Activated T-helper 1 cell treated with anti-CD3 and anti-CD28 coated beads, Interleukin-2, amount 50 U/mL, for 16 hours (primary cell): ENCODE measurements around the gene SNX24.

Experiments used
- DNase-seq, 2 donors: peaks; one replicate each; pipeline ENCODE4 v3.0.0-alpha.2; 2020; ENCODE audit warnings: low read depth in 1 of 2, low spot score in 1 of 2

Gene SNX24

DNA sequence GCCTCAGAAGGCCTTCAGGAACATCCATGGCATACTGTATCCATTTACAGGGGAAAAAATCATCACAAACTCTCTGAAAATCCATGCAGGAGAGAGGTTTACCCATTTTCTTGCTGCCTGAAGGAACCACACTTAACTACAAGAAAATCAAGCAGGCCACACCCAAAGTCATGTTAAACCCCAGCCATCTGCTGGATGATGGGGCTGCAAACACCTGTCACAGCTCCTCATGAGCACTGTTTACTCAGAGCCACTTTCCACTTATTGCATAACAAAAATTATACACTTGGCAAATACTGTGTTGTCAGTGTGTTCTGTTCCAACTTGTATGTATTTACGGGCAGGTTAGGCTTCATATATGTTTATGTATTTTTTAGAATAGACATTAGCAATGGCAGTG lies 155.3 kb downstream of the SNX24 start:
- DNase-seq = no peak

DNA sequence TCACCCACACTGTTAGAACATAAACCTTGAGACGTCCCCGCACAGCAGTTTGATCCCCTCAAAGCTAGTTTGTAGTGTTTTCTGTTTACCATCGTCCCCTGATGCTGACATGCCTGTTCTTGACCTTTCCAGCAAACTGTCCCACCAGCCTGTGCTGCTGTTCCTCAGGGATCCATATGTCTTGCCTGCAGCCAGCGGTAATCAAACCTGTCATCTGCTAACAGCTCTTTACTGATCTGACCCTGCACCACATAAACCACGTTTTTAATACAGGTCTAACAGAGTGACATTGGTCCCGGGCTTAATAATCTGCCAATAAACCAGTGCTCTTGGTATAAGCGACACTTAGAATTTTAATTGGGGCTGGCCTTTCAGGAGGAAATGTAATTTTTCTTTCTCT lies 156.4 kb downstream of the SNX24 start:
- DNase-seq = no peak

DNA sequence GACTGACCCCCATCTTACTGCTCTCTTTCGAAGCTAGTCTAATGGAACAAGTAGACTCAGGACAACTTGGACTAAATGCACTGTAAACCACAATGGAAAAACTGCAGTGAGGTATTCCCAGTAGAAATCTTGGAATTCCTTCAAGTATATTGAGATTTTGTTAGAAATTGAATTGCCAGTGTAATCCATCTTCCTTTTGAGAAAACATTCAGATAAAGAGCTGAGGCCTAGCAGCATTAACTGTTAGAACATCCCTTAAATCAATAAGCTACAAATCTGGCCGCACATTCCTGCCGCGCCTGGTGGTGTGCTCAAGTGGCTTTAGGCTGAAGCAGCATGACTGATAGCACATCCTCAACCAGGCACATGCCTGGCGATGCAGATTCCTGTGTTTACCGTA lies 161.8 kb downstream of the SNX24 start:
- no peak for DNase-seq

- DNase-seq = no peak
Measured at GRCh38 chr5:123007754-123008153, 162.3 kb downstream of the SNX24 start.

DNA sequence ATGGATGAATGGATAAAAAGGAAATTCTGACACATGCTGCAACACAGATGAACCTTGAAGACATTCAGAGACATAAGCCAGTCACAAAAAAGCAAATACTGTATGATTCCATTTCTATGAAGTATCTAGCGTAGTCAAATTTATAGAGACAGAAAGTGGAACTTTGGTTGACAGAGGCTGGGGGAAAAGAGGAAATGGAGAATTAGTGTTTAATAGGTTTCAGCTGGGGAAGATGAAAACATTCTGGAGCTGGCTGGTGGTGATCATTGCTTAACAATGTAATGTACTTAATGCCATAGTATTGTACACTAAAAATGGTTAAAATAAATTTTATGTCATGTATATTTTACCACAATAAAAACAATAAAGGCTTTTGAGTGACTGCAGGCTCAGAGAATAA lies 166.9 kb downstream of the SNX24 start:
- no peak for DNase-seq

DNA sequence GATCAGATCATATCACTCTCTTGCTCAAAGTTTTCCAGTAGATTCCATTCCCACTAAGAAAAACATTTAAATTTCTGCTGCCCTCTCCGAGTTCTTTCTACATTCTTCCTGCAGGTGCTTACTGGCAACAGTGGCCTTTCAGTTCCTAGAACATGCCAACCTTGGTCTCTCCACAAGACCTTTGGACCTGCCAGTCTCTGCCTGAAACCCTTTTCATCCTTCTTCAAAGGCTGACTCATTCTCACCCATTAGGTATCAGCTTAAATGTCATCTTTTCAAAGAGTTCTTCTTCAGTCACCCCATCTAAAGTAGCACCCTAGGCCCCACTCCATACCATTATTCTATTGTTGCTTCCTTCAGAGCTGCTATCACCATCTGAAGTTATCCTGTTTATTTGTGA lies 169.3 kb downstream of the SNX24 start:
- no peak for DNase-seq

- no peak for DNase-seq
Measured at GRCh38 chr5:123028222-123028621, 182.8 kb downstream of the SNX24 start.

GRCh38 chr5:123033157-123033671 lies 187.8 kb downstream of the SNX24 start:
- no peak for DNase-seq

GRCh38 chr5:123035360-123035917 lies 190.0 kb downstream of the SNX24 start:
- no peak for DNase-seq

GRCh38 chr5:123035918-123036390 lies 190.5 kb downstream of the SNX24 start:
- DNase-seq = no peak

GRCh38 chr5:123036391-123037103 lies 191.1 kb downstream of the SNX24 start, which contains the start of gene PPIC:
Gene PPIC (minus strand): TSS chr5:123036725. CDS start chr5:123036625, 100 bp downstream.
- no peak for DNase-seq

GRCh38 chr5:123037104-123037418 lies 191.6 kb downstream of the SNX24 start:
- no peak for DNase-seq

GRCh38 chr5:123039673-123040072 lies 194.3 kb downstream of the SNX24 start:
- DNase-seq = no peak

DNA sequence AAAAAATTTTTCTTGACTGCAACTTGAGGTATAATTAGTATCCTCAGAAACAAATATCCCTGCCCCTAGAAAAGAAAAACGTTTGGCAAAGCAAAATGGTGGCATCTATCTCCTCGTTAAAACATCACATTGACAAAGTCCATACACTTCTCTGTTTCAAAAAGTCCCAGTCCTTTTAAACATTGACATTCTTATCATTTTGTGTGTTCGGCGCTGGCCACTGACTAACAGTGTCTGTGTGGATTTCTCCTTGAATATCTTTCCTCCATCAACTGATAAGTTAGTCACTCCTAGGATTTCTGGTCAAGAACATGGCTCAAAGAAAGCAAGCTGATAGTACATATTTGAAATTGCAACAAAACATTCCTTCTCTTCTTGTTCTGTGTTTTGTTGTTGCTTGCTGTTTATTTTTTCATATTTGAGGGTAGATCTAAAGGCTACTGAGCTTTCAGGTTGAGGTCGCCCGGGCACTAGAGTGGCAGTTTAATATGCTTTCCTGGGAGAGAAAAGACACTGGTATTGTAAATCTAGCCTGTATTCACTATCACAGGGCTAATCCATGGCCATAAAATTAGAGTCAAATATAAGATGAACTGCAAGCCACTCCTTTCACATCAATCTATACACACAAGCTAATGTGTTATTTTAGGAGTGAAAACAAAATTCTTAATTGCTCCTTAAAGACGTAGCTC lies 199.7 kb downstream of the SNX24 start:
- no peak for DNase-seq

DNA sequence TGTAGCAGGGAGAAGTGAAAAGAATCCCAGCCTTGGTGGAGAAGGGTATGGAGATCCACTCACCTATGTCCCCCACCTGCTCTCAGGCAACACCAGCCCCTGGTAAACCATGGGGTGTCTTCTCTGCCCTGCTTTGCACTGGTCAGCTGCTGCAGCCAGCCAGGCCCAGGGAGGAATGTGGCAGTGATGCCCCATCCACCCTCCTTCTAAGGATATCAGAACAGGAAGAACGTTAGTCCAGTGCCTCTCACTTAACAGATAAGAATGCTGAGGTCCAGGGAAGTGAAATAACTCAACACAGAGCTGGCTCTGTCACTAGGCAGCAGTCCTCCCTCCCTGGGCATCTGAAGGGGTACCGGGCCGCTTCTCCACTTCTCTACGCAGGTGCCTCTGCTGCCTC lies 200.8 kb downstream of the SNX24 start:
- no peak for DNase-seq

DNA sequence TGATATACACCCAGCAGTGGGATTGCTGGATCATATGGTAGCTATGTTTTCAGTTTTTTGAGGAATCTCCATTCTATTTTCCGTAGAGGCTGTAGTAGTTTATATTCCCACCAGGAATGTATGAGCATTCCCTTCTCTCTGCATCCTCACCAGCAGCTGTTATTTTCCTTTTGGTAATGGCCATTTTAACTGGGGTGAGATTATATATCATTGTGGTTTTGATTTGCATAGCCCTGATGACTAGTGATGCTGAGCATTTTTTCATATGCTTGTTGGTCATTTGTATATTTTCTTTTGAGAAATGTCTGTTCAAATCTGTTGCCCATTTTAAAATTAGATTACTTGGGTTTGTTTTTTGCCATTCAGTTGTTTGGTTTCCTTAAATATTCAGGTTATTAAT lies 202.3 kb downstream of the SNX24 start:
- DNase-seq = no peak

DNA sequence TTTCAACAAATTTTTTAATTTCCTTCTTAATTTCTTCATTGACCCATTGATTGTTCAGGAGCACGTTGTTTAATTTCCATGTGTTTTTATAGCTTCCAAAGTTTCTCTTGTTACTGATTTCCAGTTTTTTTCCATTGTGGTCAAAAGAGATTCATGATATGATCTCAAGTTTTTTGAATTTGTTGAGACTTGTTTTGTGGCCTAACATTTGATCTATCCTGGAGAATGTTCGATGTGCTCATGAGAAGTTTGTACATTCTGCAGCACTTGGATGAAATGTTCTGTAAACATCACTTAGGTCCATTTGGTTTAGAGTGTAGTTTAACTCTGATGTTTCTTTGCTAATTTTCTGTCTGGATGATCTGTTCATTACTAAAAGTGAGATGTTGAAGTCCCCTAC lies 205.8 kb downstream of the SNX24 start:
- no peak for DNase-seq
